ENCODE measurements around the gene DUXB. TPM values are rescaled to one million over a fixed set of nuclear protein-coding genes. Genes with fewer than 3 reads are reported as not detected.

DUXB gene
- total and polyA plus RNA-seq, 2 of the 13 experiments (the other 11 are each of a cell fraction or from before 2014, with no cell fraction given), result not detected

DNA sequence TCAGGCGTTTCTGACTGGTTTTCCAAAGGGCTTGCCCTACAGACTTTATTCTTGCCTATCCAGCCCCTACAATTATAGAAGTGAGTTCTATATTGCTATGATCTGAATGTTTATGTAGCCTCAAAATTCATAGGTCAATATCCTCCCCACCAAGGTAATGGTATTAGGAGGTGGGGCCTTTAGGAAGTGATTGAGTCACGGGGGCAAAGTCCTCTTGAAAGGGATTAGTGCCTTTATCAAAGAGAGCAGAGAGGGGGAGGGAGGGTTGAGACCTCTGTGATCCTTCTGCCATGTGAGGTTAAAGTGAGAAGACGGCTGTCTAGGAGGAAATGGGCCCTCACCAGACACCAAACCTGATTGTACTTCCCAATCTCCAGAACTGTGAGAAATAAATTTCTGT, 26.0 kb upstream of the DUXB start (continued):
- TF ChIP-seq EP300 (IDR thresholded peaks at IDR 0.05; ENCODE audit: low read depth in 2 of 2, low read length in 2 of 2), result peak in 1 of 2 experiments; percentile 54; a peak in 2 of 4 replicates
- no peak for TF ChIP-seq EP300 (CRISPR knock-in tag; IDR thresholded peaks at IDR 0.05; ENCODE audit: borderline replicate concordance)
- no peak for TF ChIP-seq ZSCAN20 (CRISPR knock-in tag; IDR thresholded peaks at IDR 0.05; ENCODE audit: borderline replicate concordance)
- no peak for TF ChIP-seq ATF7 (IDR thresholded peaks at IDR 0.05)
- TF ChIP-seq ATF7 (CRISPR knock-in tag; IDR thresholded peaks at IDR 0.05), result no peak
- no peak for TF ChIP-seq CBX5 (CRISPR knock-in tag; IDR thresholded peaks at IDR 0.05; ENCODE audit: borderline replicate concordance)
- TF ChIP-seq, protein P1, sequence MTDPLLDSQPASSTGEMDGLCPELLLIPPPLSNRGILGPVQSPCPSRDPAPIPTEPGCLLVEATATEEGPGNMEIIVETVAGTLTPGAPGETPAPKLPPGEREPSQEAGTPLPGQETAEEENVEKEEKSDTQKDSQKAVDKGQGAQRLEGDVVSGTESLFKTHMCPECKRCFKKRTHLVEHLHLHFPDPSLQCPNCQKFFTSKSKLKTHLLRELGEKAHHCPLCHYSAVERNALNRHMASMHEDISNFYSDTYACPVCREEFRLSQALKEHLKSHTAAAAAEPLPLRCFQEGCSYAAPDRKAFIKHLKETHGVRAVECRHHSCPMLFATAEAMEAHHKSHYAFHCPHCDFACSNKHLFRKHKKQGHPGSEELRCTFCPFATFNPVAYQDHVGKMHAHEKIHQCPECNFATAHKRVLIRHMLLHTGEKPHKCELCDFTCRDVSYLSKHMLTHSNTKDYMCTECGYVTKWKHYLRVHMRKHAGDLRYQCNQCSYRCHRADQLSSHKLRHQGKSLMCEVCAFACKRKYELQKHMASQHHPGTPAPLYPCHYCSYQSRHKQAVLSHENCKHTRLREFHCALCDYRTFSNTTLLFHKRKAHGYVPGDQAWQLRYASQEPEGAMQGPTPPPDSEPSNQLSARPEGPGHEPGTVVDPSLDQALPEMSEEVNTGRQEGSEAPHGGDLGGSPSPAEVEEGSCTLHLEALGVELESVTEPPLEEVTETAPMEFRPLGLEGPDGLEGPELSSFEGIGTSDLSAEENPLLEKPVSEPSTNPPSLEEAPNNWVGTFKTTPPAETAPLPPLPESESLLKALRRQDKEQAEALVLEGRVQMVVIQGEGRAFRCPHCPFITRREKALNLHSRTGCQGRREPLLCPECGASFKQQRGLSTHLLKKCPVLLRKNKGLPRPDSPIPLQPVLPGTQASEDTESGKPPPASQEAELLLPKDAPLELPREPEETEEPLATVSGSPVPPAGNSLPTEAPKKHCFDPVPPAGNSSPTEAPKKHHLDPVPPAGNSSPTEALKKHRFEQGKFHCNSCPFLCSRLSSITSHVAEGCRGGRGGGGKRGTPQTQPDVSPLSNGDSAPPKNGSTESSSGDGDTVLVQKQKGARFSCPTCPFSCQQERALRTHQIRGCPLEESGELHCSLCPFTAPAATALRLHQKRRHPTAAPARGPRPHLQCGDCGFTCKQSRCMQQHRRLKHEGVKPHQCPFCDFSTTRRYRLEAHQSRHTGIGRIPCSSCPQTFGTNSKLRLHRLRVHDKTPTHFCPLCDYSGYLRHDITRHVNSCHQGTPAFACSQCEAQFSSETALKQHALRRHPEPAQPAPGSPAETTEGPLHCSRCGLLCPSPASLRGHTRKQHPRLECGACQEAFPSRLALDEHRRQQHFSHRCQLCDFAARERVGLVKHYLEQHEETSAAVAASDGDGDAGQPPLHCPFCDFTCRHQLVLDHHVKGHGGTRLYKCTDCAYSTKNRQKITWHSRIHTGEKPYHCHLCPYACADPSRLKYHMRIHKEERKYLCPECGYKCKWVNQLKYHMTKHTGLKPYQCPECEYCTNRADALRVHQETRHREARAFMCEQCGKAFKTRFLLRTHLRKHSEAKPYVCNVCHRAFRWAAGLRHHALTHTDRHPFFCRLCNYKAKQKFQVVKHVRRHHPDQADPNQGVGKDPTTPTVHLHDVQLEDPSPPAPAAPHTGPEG (CRISPR knock-in tag; IDR thresholded peaks at IDR 0.05), result no peak
- no peak for TF ChIP-seq ZBTB38 (CRISPR knock-in tag; IDR thresholded peaks at IDR 0.05)
- no peak for TF ChIP-seq TBX2 (CRISPR knock-in tag; IDR thresholded peaks at IDR 0.05; ENCODE audit: borderline replicate concordance)
- TF ChIP-seq ATAD3A (CRISPR knock-in tag; IDR thresholded peaks at IDR 0.05), result no peak
- no peak for TF ChIP-seq ZNF576 (CRISPR knock-in tag; IDR thresholded peaks at IDR 0.05)
- TF ChIP-seq PAF1 (CRISPR knock-in tag; IDR thresholded peaks at IDR 0.05), result no peak
- TF ChIP-seq ZNF256 (CRISPR knock-in tag; conservative IDR thresholded peaks at IDR 0.05), result no peak
- no peak for TF ChIP-seq XRCC5 (optimal IDR thresholded peaks at IDR 0.05; ENCODE audit: low read length)
- no peak for TF ChIP-seq ZBTB8A (CRISPR knock-in tag; IDR thresholded peaks at IDR 0.05; ENCODE audit: borderline replicate concordance, low read depth)
- no peak for TF ChIP-seq CC2D1A (CRISPR knock-in tag; IDR thresholded peaks at IDR 0.05)
- TF ChIP-seq RBFOX2 (IDR thresholded peaks at IDR 0.05; ENCODE audit: low read depth, low read length), result no peak
- TF ChIP-seq NAIF1 (CRISPR knock-in tag; IDR thresholded peaks at IDR 0.05; ENCODE audit: borderline replicate concordance), result no peak
- peak; percentile 84 for TF ChIP-seq SP5 (CRISPR knock-in tag; IDR thresholded peaks at IDR 0.05; ENCODE audit: borderline replicate concordance, low read depth)
- no peak for TF ChIP-seq ZNF446 (CRISPR knock-in tag; IDR thresholded peaks at IDR 0.05)
- 0 out of 2 replicates have a peak, but pooled peaks have one; percentile 31 for TF ChIP-seq FOXO1 (CRISPR knock-in tag; IDR thresholded peaks at IDR 0.05)
- TF ChIP-seq, protein P2, sequence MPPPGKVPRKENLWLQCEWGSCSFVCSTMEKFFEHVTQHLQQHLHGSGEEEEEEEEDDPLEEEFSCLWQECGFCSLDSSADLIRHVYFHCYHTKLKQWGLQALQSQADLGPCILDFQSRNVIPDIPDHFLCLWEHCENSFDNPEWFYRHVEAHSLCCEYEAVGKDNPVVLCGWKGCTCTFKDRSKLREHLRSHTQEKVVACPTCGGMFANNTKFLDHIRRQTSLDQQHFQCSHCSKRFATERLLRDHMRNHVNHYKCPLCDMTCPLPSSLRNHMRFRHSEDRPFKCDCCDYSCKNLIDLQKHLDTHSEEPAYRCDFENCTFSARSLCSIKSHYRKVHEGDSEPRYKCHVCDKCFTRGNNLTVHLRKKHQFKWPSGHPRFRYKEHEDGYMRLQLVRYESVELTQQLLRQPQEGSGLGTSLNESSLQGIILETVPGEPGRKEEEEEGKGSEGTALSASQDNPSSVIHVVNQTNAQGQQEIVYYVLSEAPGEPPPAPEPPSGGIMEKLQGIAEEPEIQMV (CRISPR knock-in tag; IDR thresholded peaks at IDR 0.05; ENCODE audit: low read depth), result no peak
- no peak for TF ChIP-seq ZNF746 (CRISPR knock-in tag; IDR thresholded peaks at IDR 0.05)
- 0 out of 2 replicates have a peak, but pooled peaks have one; percentile 42 for TF ChIP-seq HMG20B (CRISPR knock-in tag; conservative IDR thresholded peaks at IDR 0.05)
